GM19025 (cell line): ENCODE measurements around the gene YY1AP1.
"Not testable (repeated sequence)": the region's sequence is repeated elsewhere in the genome, so short reads cannot be mapped to it uniquely, and the experiment has no call there.

ENCODE experiments used
- ATAC-seq: cut with Tn5 transposase; IDR thresholded peaks from one replicate; pipeline ENCODE4 v1.9.1; 2021; ENCODE audit warnings: mild to moderate bottlenecking, low read depth, moderate library complexity; ENCODE audit not compliant: unreplicated experiment

YY1AP1 gene

GRCh38 chr1:155688324-155689080, at the start of gene YY1AP1:
TSS of gene YY1AP1 (minus strand) at chr1:155688774. CDS start at chr1:155680436, 8,338 bp downstream.
- ATAC-seq: peak; percentile 81

- ATAC-seq: no peak
These were observed 40.7 kb upstream of the YY1AP1 start for GRCh38 chr1:155729031-155729898.

- ATAC-seq: no peak
These were observed 36.6 kb upstream of the YY1AP1 start for GRCh38 chr1:155725142-155725541.

- ATAC-seq: no peak
These were observed 31.1 kb upstream of the YY1AP1 start for GRCh38 chr1:155719703-155720102.

- not testable (repeated sequence) for ATAC-seq
These were observed 30.0 kb upstream of the YY1AP1 start for GRCh38 chr1:155718524-155719115.

- ATAC-seq: peak; percentile 58
These were observed 28.5 kb upstream of the YY1AP1 start for GRCh38 chr1:155717041-155717440.

GRCh38 chr1:155715777-155716176, 27.2 kb upstream of the YY1AP1 start:
- ATAC-seq: no peak

- ATAC-seq: not testable (repeated sequence)
These were observed 26.5 kb upstream of the YY1AP1 start for GRCh38 chr1:155715056-155715455.

GRCh38 chr1:155713075-155713474, 24.5 kb upstream of the YY1AP1 start:
- no peak for ATAC-seq

- ATAC-seq: not testable (repeated sequence)
These were observed 24.1 kb upstream of the YY1AP1 start for GRCh38 chr1:155712636-155713035.

GRCh38 chr1:155711457-155711856, 22.9 kb upstream of the YY1AP1 start:
- not testable (repeated sequence) for ATAC-seq

GRCh38 chr1:155709391-155709790, 20.8 kb upstream of the YY1AP1 start:
- ATAC-seq: no peak

- ATAC-seq: no peak
These were observed 17.6 kb upstream of the YY1AP1 start for GRCh38 chr1:155706139-155706538.

GRCh38 chr1:155704414-155704813, 15.8 kb upstream of the YY1AP1 start:
- not testable (repeated sequence) for ATAC-seq

- ATAC-seq: no peak
These were observed 14.6 kb upstream of the YY1AP1 start for GRCh38 chr1:155703216-155703615.

- ATAC-seq: not testable (repeated sequence)
These were observed 13.1 kb upstream of the YY1AP1 start for GRCh38 chr1:155701675-155702074.

- not testable (repeated sequence) for ATAC-seq
These were observed 10.5 kb upstream of the YY1AP1 start for GRCh38 chr1:155699062-155699461.

GRCh38 chr1:155698382-155699038, 9.9 kb upstream of the YY1AP1 start:
- ATAC-seq: no peak

GRCh38 chr1:155697616-155698015, 9.0 kb upstream of the YY1AP1 start:
- ATAC-seq: not testable (repeated sequence)

- ATAC-seq: no peak
These were observed 8.5 kb upstream of the YY1AP1 start for GRCh38 chr1:155697046-155697445.
